ENCODE measurements around the gene TES. TPM values are rescaled to one million over a fixed set of nuclear protein-coding genes. Genes with fewer than 3 reads are reported as not detected.

Gene TES
- total and polyA plus RNA-seq, 2 of the 8 experiments (the other 6 are each of a cell fraction or from before 2014, with no cell fraction given): 18.2 to 36.3 TPM

DNA sequence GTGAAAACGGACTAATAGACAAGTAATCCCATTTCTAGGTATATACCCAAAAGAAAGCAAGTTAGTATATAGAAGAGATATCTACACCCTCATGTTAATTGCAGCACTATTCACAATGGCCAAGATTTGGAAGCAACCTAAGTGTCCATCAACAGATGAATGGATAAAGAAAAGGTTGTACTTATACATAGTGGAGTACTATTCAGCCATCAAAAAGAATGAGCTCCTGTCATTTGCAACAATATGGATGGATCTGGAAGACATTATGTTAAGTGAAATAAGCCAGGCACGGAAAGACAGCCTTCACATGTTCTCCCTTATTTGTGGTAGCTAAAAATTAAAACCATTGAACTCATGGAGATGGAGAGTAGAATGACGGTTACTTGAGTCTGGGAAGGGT is 88.2 kb downstream of the TES start:
- H4K8ac ChIP-seq (ENCODE audit: extremely low read depth, insufficient read depth, low read length): no peak overlapping the region
- no peak overlapping the region for H2AFZ ChIP-seq (ENCODE audit: low read length)
- H3K14ac ChIP-seq (ENCODE audit: insufficient read length): no peak overlapping the region
- no peak for FAIRE-seq
- no peak overlapping the region for H2BK15ac ChIP-seq (ENCODE audit: low read length)
- no peak overlapping the region for H3K18ac ChIP-seq (ENCODE audit: extremely low read depth, low read length)
- no peaks in the 10 kb centered on the region for H3K79me2 ChIP-seq (ENCODE audit: control insufficient read depth in 1 of 2, insufficient read depth in 2 of 2, low read length in 2 of 2)
- WGBS, 2 experiments (ENCODE audit: extremely low coverage in 1 of 2, insufficient coverage in 1 of 2, insufficient read length in 1 of 2, insufficient replicate concordance in 2 of 2, low coverage in 1 of 2, low lambda C conversion rate in 2 of 2, missing lambda C conversion rate in 1 of 2): 95% methylated on average over 3 of the region's 3 CpGs; no CpG with 5 or more reads in 1 of the 2 experiments
- H3K27me3 ChIP-seq (replicated peaks in 1 of 4; ENCODE audit: control insufficient read depth in 3 of 4, extremely low read depth in 1 of 4, insufficient read depth in 3 of 4, low read length in 3 of 4): no peaks in the 10 kb centered on the region
- no peak overlapping the region for H3K23ac ChIP-seq (ENCODE audit: insufficient read length)
- no peaks in the 10 kb centered on the region for H3K36me3 ChIP-seq (ENCODE audit: control insufficient read depth in 2 of 4, insufficient read depth in 4 of 4, low read length in 3 of 4)
- no peak overlapping the region for H3K9ac ChIP-seq (replicated peaks in 1 of 4; ENCODE audit: extremely low read depth in 1 of 4, low read depth in 3 of 4, low read length in 3 of 4)
- no peak overlapping the region for H4K91ac ChIP-seq (replicated peaks; ENCODE audit: insufficient read length, low read length)
- H3K27ac ChIP-seq (ENCODE audit: low read depth, low read length): no peak overlapping the region
- DNase-seq (ENCODE audit: low read depth in 1 of 2, low spot score in 2 of 2): no peak
- H2BK20ac ChIP-seq (ENCODE audit: low read length): no peak overlapping the region
- no peaks in the 10 kb centered on the region for H3K4me1 ChIP-seq (replicated peaks in 1 of 4; ENCODE audit: control insufficient read depth in 3 of 4, insufficient read depth in 4 of 4, low read length in 3 of 4)
- no peaks in the 10 kb centered on the region for H3K23me2 ChIP-seq (ENCODE audit: low read depth, low read length)
- no peak overlapping the region for H3K4me2 ChIP-seq (ENCODE audit: insufficient read depth in 1 of 2, low read depth in 2 of 2, low read length in 2 of 2)
- ChIA-PET CTCF (ENCODE audit: partially characterized antibody) (interaction anchor here (1.0 kb wide), 1 partner anchor 278 kb away, joined by 4 read pairs; no protein-coding TSS in a partner anchor), POLR2A (ENCODE audit: partially characterized antibody) (no interaction called here)
- H2BK120ac ChIP-seq (replicated peaks; ENCODE audit: low read depth, low read length): no peak overlapping the region
- H4K20me1 ChIP-seq (replicated peaks in 1 of 2; ENCODE audit: control insufficient read depth in 1 of 2, insufficient read depth in 2 of 2, low read length in 2 of 2): no peaks in the 10 kb centered on the region
- H2BK12ac ChIP-seq (ENCODE audit: low read depth, low read length): no peak overlapping the region
- no peak overlapping the region for H2BK5ac ChIP-seq (ENCODE audit: low read depth, low read length)
- H3K79me1 ChIP-seq (ENCODE audit: low read depth, low read length): no peaks in the 10 kb centered on the region
- no peak overlapping the region for H3K4me3 ChIP-seq (ENCODE audit: extremely low read depth in 1 of 4, insufficient read depth in 2 of 4, low read depth in 3 of 4, low read length in 4 of 4)
- H2AK5ac ChIP-seq (ENCODE audit: low read depth, low read length): no peak overlapping the region
- H3K9me3 ChIP-seq (ENCODE audit: insufficient read depth in 2 of 2, low read depth in 1 of 2, low read length in 1 of 2): no peaks in the 10 kb centered on the region
- H3K4ac ChIP-seq (replicated peaks; ENCODE audit: insufficient read length, low read depth, low read length): no peak overlapping the region
- no peak overlapping the region for H3K56ac ChIP-seq (replicated peaks; ENCODE audit: insufficient read length, low read depth, low read length)
- H4K5ac ChIP-seq (ENCODE audit: insufficient read length, low read depth, low read length): no peak overlapping the region
- TF ChIP-seq RAD21 (IDR thresholded peaks at IDR 0.05 in 1 of 2, conservative IDR thresholded peaks at IDR 0.05 in 1 of 2; ENCODE audit: low read depth in 2 of 2, low read length in 2 of 2): no peak
- TF ChIP-seq JUN (IDR thresholded peaks at IDR 0.05; ENCODE audit: low read depth, low read length): no peak
- TF ChIP-seq GTF2F1 (IDR thresholded peaks at IDR 0.05; ENCODE audit: borderline replicate concordance, low read depth, low read length): no peak
- TF ChIP-seq SP1 (IDR thresholded peaks at IDR 0.05; ENCODE audit: low read depth, low read length): no peak
- TF ChIP-seq SRF (IDR thresholded peaks at IDR 0.05; ENCODE audit: low read depth, low read length): no peak
- no peak for TF ChIP-seq SP4 (IDR thresholded peaks at IDR 0.05; ENCODE audit: low read length)
- TF ChIP-seq RXRA (IDR thresholded peaks at IDR 0.05; ENCODE audit: insufficient read depth, low read depth, low read length): no peak
- no peak for TF ChIP-seq CREB1 (IDR thresholded peaks at IDR 0.05)
- no peak for TF ChIP-seq TAF7 (optimal IDR thresholded peaks at IDR 0.05; ENCODE audit: borderline replicate concordance, low read depth, low read length)
- TF ChIP-seq CHD1 (IDR thresholded peaks at IDR 0.05; ENCODE audit: low read depth, low read length): no peak
- TF ChIP-seq CBX5 (IDR thresholded peaks at IDR 0.05; ENCODE audit: low read depth, low read length): no peak
- TF ChIP-seq KDM5A (IDR thresholded peaks at IDR 0.05; ENCODE audit: low read length): no peak
- TF ChIP-seq RBBP5 (IDR thresholded peaks at IDR 0.05; ENCODE audit: borderline replicate concordance, low read depth, low read length): no peak
- TF ChIP-seq SP2 (IDR thresholded peaks at IDR 0.05; ENCODE audit: low read length): no peak
- no peak for TF ChIP-seq EGR1 (IDR thresholded peaks at IDR 0.05; ENCODE audit: borderline replicate concordance, low read depth, low read length)
- TF ChIP-seq TCF12 (IDR thresholded peaks at IDR 0.05; ENCODE audit: low read depth, low read length): no peak
- no peak for TF ChIP-seq JUND (IDR thresholded peaks at IDR 0.05; ENCODE audit: low read length)
